Kidney epithelial cell (primary cell): Measurements from ENCODE around the gene CPEB1. TPM values are rescaled to one million over a fixed set of nuclear protein-coding genes. Genes with fewer than 3 reads are reported as not detected.

Experiments used
- DNase-seq: peaks from one replicate; pipeline ENCODE4 v3.0.0-alpha.2; 2010; ENCODE audit warnings: low read depth
- H3K27me3 ChIP-seq: 2 replicates; pipeline ENCODE4 v1.6.0; 2011; ENCODE audit warnings: low read length; ENCODE audit not compliant: control insufficient read depth, insufficient read depth
- H3K36me3 ChIP-seq: 2 replicates; pipeline ENCODE4 v1.5.1; 2011; ENCODE audit warnings: low read length; ENCODE audit not compliant: control insufficient read depth, insufficient read depth
- H3K4me3 ChIP-seq: 2 replicates; pipeline ENCODE4 v1.5.1; 2011; ENCODE audit warnings: low read depth, mild to moderate bottlenecking, control low read depth, low read length
- total RNA-seq: library from RNA; depleted of rRNA; stranded (reverse); fragments of >200 nt; gene quantifications from 2 replicates; pipeline ENCODE4 v1.2.3, GENCODE V29; 2015
- TF ChIP-seq, protein P1 (sequence below): IDR thresholded peaks from 2 replicates; pipeline ENCODE4 v1.5.1; 2011; ENCODE audit warnings: mild to moderate bottlenecking, moderate library complexity, low read length, control low read depth, inconsistent platforms; ENCODE audit not compliant: insufficient read depth, poor library complexity, severe bottlenecking

The CPEB1 gene
- total RNA-seq, 1 donor from 2014 or later, result 3.8 TPM

DNA sequence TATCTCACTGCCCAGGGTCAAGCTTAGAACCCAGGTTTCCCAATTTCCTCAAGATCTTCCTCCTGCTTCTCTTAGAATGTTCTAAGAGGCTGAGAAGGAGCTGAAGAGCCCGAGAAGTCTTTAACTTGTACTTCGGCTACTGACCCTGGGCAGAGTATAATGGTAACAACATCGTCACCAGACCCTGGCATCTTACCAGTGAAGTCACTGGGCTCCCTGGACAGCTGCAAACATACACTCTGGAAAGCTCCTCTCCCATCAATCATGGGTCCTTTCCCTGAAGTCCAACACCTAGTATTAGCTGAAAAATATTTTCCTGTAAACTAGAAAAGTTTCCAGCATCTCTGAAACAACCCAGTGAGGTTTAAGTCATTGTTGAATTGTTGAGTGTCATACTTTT lies 22.7 kb downstream of the CPEB1 start:
- H3K36me3 ChIP-seq, result no peaks in the 10 kb centered on the region
- TF ChIP-seq, protein P1, sequence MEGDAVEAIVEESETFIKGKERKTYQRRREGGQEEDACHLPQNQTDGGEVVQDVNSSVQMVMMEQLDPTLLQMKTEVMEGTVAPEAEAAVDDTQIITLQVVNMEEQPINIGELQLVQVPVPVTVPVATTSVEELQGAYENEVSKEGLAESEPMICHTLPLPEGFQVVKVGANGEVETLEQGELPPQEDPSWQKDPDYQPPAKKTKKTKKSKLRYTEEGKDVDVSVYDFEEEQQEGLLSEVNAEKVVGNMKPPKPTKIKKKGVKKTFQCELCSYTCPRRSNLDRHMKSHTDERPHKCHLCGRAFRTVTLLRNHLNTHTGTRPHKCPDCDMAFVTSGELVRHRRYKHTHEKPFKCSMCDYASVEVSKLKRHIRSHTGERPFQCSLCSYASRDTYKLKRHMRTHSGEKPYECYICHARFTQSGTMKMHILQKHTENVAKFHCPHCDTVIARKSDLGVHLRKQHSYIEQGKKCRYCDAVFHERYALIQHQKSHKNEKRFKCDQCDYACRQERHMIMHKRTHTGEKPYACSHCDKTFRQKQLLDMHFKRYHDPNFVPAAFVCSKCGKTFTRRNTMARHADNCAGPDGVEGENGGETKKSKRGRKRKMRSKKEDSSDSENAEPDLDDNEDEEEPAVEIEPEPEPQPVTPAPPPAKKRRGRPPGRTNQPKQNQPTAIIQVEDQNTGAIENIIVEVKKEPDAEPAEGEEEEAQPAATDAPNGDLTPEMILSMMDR, result no peak
- no peaks in the 10 kb centered on the region for H3K27me3 ChIP-seq
- DNase-seq, result no peak
- no peak overlapping the region for H3K4me3 ChIP-seq

- Histone ChIP-seq H3K36me3 (no peaks in the 10 kb centered on the region), H3K27me3 (no peaks in the 10 kb centered on the region), H3K4me3 (no peak overlapping the region)
- TF ChIP-seq, protein P1, result no peak
- no peak for DNase-seq
Observed at GRCh38 chr15:82624008-82624407, 23.2 kb downstream of the CPEB1 start.

DNA sequence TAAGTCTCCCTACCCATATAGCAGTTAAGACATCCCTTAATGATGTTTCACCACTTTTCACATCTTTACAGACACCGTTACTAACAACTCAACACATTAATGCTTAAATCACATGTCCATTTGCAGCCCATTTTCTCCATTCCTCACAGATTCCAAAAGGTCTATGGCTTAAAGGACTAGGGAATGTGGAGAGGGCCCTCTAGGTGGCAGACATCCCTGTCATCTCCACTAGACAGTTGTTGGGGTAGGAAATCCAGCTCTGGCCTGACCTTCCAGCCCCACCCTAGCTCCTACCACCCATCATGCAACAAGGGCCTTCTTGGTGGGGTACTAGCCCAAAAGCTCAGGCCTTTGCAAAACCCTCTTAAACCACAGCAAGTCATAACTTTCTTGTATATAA lies 25.2 kb downstream of the CPEB1 start:
- Histone ChIP-seq H3K4me3 (no peak overlapping the region), H3K27me3 (no peaks in the 10 kb centered on the region), H3K36me3 (no peaks in the 10 kb centered on the region)
- TF ChIP-seq, protein P1, result no peak
- no peak for DNase-seq

DNA sequence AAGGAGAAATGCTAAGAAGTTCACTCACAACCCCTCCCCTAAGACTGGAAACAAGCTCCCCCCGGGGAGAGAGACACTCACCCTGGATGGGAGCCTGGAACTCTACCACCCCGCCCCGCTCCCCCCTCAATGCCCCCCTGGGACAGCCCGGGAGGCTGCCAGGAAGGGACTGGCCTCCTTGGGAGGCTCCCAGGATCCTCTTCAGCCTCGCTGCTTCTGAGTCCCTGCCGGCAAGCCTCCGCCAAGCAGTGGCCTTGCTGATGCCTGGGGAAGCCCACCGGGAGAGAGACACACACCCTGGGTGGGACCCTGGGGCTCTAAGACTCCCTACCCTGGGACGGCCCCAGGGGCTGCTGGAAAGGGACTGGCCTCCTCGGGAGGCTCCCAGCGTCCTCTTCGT lies 33.4 kb downstream of the CPEB1 start:
- H3K27me3 ChIP-seq, result no peaks in the 10 kb centered on the region
- no peak for DNase-seq
- no peak overlapping the region for H3K4me3 ChIP-seq
- TF ChIP-seq, protein P1, result no peak
- H3K36me3 ChIP-seq, result no peaks in the 10 kb centered on the region

DNA sequence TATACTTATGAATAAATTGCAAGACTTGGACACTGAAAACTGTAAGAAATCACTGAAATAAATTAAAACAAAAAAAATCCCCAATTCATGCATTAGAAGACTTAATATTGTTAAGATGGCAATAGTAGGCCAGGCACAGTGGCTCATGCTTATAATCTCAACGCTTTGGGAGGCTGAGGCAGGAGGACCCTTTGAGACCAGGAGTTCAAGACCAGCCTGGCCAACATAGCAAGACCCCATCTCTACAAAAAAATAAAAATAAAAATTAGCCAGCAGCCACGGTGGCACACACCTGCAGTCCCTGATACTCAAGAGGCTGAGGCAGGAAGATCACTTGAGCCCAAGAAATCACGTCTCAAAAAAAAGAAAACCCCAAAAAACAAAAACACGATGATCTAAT lies 35.8 kb downstream of the CPEB1 start:
- no peaks in the 10 kb centered on the region for H3K36me3 ChIP-seq
- TF ChIP-seq, protein P1, result no peak
- no peak for DNase-seq

GRCh38 chr15:82602195-82602594 lies 45.0 kb downstream of the CPEB1 start:
- no peaks in the 10 kb centered on the region for H3K36me3 ChIP-seq
- no peak overlapping the region for H3K4me3 ChIP-seq
- H3K27me3 ChIP-seq, result no peaks in the 10 kb centered on the region
- TF ChIP-seq, protein P1, result no peak
- DNase-seq, result no peak

More for the DNA sequence above, 35.8 kb downstream of the CPEB1 start:
- H3K4me3 ChIP-seq, result no peak overlapping the region
- no peaks in the 10 kb centered on the region for H3K27me3 ChIP-seq
